ENCODE results near the gene PGLYRP3.

The PGLYRP3 gene

DNA sequence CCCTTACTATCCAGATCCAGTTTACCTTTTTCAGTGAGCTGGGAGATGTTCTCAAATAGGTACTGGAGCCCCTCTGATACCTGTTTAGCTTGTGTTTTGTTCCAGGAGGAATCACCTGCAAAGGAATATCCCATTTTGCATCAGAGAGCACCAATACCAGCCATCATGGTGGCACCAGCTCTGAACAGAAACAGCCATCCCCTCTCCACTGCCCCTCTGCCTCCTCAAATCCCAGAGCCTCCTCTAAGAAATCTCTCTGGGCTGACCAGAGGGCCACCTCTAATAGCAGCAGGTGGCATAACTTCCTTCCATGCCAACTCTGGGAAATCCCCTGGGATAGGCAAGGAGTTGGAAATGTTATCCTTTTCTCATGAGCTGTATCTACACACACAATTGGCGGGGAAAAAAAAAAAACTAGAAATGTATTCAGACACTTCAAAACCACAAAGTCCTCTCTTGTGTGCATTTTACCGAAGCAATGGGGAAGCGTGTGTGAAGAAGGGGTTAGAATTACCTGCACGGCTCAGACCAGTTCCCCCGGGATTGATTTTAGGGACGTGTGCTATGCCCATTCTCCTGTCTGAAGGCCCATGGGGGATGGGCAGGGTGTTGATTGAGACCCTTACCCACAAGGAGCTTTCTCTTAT lies 33.4 kb upstream of the PGLYRP3 start:
- H3K4me3 ChIP-seq (ENCODE audit: low read length), result no peak overlapping the region
- no peak for TF ChIP-seq CTCF (conservative IDR thresholded peaks at IDR 0.05; ENCODE audit: low read length)
- DNase-seq (ENCODE audit: low read depth), result no peak

DNA sequence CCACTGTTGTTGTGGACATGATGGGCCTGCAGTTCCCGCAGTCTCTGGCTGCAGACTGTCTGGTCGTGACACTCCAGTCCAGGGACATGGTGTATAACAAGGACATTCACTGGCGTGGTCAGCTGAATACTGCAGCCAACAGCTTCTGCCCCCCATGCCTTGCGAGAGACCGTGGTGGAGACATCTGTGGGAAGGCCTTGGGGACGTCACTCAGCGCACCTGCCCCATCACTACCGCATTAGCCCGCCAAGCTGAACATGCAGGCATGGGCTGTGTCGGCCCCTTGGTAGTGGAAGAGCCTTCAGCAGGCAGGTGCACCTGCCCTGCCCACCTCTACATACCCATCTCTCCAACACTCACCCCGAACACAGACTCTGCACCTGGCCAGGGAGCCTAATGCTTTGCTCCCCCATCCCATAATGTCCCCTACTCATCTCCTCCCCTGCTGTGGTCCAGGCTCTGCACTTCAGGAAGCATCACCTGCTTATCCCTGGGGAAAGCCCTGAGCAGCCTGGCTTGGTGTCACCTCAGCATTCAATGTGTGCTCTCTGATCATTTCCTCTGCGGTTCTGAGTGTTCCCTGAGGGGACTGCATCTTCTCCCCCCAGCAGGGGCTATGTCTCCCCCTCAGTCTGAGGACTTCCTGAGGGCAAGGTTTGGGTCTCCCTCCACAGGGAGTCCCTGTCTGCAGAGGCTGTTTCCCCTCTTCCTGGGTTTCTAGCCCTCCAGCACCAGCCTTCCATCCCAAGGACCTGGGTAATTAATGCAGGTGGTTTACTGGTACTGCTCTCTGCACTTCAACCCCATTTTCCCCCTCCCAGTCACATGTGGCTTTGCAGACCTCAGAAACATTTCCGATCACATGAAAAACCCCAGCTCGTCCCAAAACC lies 32.7 kb upstream of the PGLYRP3 start:
- DNase-seq (ENCODE audit: low read depth), result no peak
- no peak overlapping the region for H3K4me3 ChIP-seq (ENCODE audit: low read length)
- TF ChIP-seq CTCF (conservative IDR thresholded peaks at IDR 0.05; ENCODE audit: low read length), result no peak

GRCh38 chr1:153344718-153345025 lies 31.9 kb upstream of the PGLYRP3 start:
- TF ChIP-seq CTCF (conservative IDR thresholded peaks at IDR 0.05; ENCODE audit: low read length), result no peak
- H3K4me3 ChIP-seq (ENCODE audit: low read length), result no peak overlapping the region
- DNase-seq (ENCODE audit: low read depth), result no peak

DNA sequence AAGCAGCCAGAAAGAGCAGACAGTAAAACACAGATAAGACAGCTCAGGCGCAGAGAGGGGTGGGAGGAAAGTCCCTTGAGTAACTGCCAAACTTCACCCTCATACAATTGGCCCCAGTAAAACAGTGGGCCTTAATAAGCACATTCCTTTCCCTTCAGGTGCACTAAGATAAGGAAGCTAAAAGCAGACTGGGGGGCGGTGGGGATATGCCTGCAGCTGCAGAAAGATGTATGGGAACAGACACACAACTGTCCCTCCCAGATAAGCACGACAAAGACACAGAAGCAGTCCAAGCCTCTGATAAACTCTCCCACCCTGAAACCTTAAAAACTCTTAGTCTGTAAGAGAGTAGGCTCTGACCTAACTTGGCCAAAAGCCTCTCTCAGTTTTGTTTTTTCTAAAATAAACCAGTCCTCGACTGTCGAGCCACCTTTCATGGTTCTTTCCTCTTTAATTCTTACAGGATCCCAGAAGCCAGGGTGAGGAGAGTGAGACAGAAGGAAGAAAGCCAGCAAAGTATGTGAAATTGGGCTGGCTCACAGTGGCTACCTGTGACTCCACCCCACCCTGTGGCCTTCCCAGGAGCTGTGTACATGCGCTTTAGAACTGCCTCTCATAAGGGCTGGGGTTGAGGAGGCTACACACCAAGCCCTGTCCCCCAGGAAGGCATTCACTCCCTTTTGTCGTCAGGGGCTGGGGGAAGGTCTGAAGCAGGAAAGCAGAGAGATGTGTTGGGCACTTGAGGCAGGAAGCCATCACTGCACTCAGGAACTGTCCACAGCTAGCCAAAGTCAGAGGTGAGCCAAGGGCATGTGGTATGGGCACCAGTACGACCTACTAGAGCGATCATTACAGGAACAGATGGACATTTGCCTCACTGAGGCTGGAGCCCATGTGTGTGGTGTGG lies 31.3 kb upstream of the PGLYRP3 start:
- no peak for TF ChIP-seq CTCF (conservative IDR thresholded peaks at IDR 0.05; ENCODE audit: low read length)
- no peak for DNase-seq (ENCODE audit: low read depth)
- no peak overlapping the region for H3K4me3 ChIP-seq (ENCODE audit: low read length)

DNA sequence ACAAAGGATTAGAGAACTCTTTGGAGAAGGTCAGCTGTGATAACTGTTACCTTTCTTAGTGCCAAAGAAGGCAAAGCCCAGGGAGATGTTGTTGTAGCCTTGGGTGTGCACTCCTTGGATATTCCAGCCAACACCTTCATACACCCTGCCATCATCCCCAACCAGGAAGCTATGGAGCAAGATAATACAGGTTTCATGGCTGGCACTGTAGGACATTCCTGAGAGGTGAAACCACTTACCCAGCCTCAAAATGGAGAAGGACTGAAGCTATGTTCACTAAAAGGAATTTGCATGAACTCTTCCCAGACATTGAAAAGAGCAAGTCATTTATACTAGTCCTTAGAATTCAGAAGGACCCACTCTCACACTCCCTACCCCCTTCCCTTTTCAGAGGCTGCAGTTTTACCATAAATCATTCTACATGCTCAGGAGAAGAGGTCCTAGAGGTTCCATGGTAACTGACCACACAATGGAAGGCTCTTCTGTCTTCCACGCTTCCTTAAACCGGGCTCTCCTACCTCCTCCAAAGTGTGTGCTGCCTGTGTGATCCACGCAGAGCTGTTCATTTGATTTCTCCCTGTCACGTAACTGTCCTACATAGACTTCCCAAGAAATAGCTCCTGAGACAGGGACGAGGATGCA lies 30.4 kb upstream of the PGLYRP3 start:
- no peak for TF ChIP-seq CTCF (conservative IDR thresholded peaks at IDR 0.05; ENCODE audit: low read length)
- DNase-seq (ENCODE audit: low read depth), result no peak

DNA sequence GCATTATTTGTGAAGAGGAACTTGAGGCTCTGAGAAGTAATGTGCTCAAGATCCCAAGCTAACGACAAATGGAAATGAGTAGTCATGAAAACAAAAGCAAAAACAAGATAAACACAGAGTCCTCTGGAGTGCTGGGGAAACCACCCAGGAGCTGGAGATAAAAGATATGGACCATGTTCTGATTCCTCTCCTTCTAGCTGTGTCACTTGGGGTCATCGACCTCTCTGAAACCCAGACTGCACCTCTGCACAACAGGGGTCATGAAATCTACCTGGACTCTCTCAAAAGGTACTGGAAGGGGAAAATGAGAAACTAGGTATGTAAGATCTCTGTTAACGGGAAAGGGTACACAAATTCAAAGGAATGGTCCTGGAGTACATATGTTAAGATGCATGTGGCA lies 29.4 kb upstream of the PGLYRP3 start:
- no peak overlapping the region for H3K4me3 ChIP-seq (ENCODE audit: low read length)
- TF ChIP-seq CTCF (conservative IDR thresholded peaks at IDR 0.05; ENCODE audit: low read length), result no peak
- no peak for DNase-seq (ENCODE audit: low read depth)

More for the DNA sequence above, 30.4 kb upstream of the PGLYRP3 start:
- H3K4me3 ChIP-seq (ENCODE audit: low read length), result no peak overlapping the region

All from AG10803 (cell line).